ENCODE measurements around the gene MIX23. TPM values are rescaled to one million over a fixed set of nuclear protein-coding genes. Genes with fewer than 3 reads are reported as not detected.
A peak's percentile ranks its signal among the peaks of the same experiment; 100 is the strongest.

MIX23 gene
- total RNA-seq, 1 donor from 2014 or later: 20.2 TPM

- Mint-ChIP-seq H3K9me3 (ENCODE audit: unreplicated experiment) (no peaks in the 10 kb centered on the region), H3K36me3 (ENCODE audit: unreplicated experiment) (no peaks in the 10 kb centered on the region), H3K27me3 (ENCODE audit: unreplicated experiment) (peaks cover 2% of the 10 kb centered on the region), H3K4me3 (ENCODE audit: unreplicated experiment) (no peak overlapping the region), H3K27ac (ENCODE audit: unreplicated experiment) (no peak overlapping the region), H3K4me1 (ENCODE audit: low read depth, unreplicated experiment) (peaks cover 17% of the 10 kb centered on the region)
- TF ChIP-seq CTCF (IDR thresholded peaks at IDR 0.05; ENCODE audit: partially characterized antibody, unreplicated experiment): no peak
- no peak for DNase-seq
These were observed 7.6 kb upstream of the MIX23 start for GRCh38 chr3:122390665-122391064.

GRCh38 chr3:122389892-122390291 is 6.9 kb upstream of the MIX23 start:
- DNase-seq: no peak
- peaks cover 17% of the 10 kb centered on the region for H3K4me1 Mint-ChIP-seq (ENCODE audit: low read depth, unreplicated experiment)
- no peak for TF ChIP-seq CTCF (IDR thresholded peaks at IDR 0.05; ENCODE audit: partially characterized antibody, unreplicated experiment)
- no peak overlapping the region for H3K27ac Mint-ChIP-seq (ENCODE audit: unreplicated experiment)
- H3K4me3 Mint-ChIP-seq (ENCODE audit: unreplicated experiment): no peak overlapping the region
- H3K36me3 Mint-ChIP-seq (ENCODE audit: unreplicated experiment): no peaks in the 10 kb centered on the region
- peaks cover 2% of the 10 kb centered on the region for H3K27me3 Mint-ChIP-seq (ENCODE audit: unreplicated experiment)
- H3K9me3 Mint-ChIP-seq (ENCODE audit: unreplicated experiment): no peaks in the 10 kb centered on the region

GRCh38 chr3:122389197-122389596 is 6.2 kb upstream of the MIX23 start:
- H3K4me3 Mint-ChIP-seq (ENCODE audit: unreplicated experiment): no peak overlapping the region
- no peaks in the 10 kb centered on the region for H3K9me3 Mint-ChIP-seq (ENCODE audit: unreplicated experiment)
- H3K27ac Mint-ChIP-seq (ENCODE audit: unreplicated experiment): no peak overlapping the region
- H3K27me3 Mint-ChIP-seq (ENCODE audit: unreplicated experiment): peaks cover 2% of the 10 kb centered on the region
- no peaks in the 10 kb centered on the region for H3K36me3 Mint-ChIP-seq (ENCODE audit: unreplicated experiment)
- H3K4me1 Mint-ChIP-seq (ENCODE audit: low read depth, unreplicated experiment): peaks cover 20% of the 10 kb centered on the region
- DNase-seq: no peak
- TF ChIP-seq CTCF (IDR thresholded peaks at IDR 0.05; ENCODE audit: partially characterized antibody, unreplicated experiment): no peak

- Mint-ChIP-seq H3K27ac (ENCODE audit: unreplicated experiment) (no peak overlapping the region), H3K27me3 (ENCODE audit: unreplicated experiment) (no peaks in the 10 kb centered on the region), H3K9me3 (ENCODE audit: unreplicated experiment) (no peaks in the 10 kb centered on the region), H3K4me3 (ENCODE audit: unreplicated experiment) (no peak overlapping the region), H3K36me3 (ENCODE audit: unreplicated experiment) (no peaks in the 10 kb centered on the region), H3K4me1 (ENCODE audit: low read depth, unreplicated experiment) (peaks cover 22% of the 10 kb centered on the region)
- no peak for DNase-seq
- no peak for TF ChIP-seq CTCF (IDR thresholded peaks at IDR 0.05; ENCODE audit: partially characterized antibody, unreplicated experiment)
These were observed 4.7 kb upstream of the MIX23 start for GRCh38 chr3:122387709-122388108.

- peak; percentile 97 for DNase-seq
- Mint-ChIP-seq H3K27ac (ENCODE audit: unreplicated experiment) (peak within 1 kb of the TSS; percentile 96), H3K27me3 (ENCODE audit: unreplicated experiment) (no peaks in the 10 kb centered on the region), H3K36me3 (ENCODE audit: unreplicated experiment) (no peaks in the 10 kb centered on the region), H3K9me3 (ENCODE audit: unreplicated experiment) (no peaks in the 10 kb centered on the region), H3K4me3 (ENCODE audit: unreplicated experiment) (peak within 1 kb of the TSS; percentile 86), H3K4me1 (ENCODE audit: low read depth, unreplicated experiment) (peaks cover 13% of the 10 kb centered on the region)
- TF ChIP-seq CTCF (IDR thresholded peaks at IDR 0.05; ENCODE audit: partially characterized antibody, unreplicated experiment): peak; percentile 26
These were observed 1.0 kb upstream of the MIX23 start, which contains the start of gene FAM162A for GRCh38 chr3:122383771-122384697. Gene FAM162A, plus strand, starts transcription at chr3:122384182. Its CDS starts 84 bp downstream, at chr3:122384266.

Data from glutamatergic neuron (in vitro differentiated cells).